ELF-1 (cell line): Measurements from ENCODE around the gene AGK.

ENCODE experiments used
- DNase-seq: peaks from one replicate; pipeline ENCODE4 v3.0.0-alpha.2; 2016; ENCODE audit warnings: low read depth, low spot score

Gene AGK

DNA sequence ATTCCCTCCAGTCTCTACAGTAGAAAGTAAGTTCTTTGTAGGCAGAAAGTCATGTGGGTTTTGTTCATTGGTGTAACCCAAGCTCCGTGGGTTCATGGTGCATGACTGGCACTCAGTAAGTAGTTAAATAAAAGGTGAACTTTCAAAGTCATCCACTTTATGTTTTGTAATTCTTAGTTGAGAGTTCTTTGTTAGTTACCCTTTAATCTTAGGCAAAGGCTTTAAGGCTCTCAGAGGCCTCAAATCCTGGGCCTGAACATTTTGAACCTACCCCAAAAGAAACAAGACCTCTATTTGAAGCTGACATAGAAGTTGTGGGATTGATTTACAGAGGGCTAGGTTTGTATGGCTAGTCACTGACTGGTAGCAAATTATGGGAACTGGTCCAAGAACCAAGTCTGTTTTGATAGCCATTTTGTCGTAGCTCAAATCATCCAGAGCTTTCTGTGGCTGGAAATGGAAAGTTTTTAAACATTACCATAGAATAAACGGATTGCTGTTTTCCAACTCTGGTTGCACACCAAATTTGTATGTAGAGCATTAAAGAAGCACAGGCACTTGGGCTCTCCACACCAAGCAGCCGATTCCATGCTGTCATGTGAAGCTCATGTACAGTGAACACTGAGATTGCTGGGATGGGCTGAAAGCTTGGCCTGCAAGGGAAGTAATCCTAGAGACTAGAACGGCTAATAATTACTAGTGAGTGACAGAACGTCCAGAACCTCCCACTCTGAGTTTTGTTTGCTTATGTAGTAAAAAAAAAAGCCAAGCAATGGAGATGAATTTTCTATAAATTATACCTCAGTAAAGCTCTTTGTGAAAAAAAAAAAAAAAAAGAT, 97.3 kb downstream of the AGK start:
- DNase-seq = no peak

DNA sequence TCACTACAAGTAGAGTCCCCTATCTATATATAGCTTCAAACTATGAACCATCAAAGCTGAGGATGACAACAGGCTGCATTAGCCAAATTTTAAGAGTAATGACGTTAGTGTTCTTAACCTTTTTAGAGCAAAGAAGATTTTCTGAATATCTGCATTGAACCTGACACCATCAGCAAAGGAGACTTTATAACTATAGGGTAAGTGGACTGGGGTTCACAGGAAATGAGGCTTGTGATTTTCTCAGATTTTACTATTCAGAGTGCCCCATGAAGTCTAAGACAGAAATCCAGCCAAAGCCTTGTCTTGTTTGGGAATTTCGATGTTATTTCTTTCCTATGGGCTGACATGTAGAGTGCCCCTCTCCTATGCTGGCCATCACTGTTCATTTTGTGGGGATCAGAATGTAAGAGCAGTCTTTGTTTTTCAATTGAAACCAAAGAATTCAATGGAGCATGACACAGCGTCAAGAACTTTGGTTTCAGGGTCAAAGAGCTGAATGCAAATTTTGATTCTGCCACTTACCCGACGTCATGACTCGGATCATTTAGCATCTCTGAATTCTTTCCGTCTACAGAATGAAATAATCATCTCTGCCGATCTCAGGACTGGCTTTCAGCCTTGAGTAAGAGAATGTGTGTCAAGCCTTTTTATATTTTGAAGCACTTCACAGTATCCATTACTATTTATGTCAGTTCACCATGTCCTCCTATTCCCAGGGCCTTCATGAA, 98.1 kb downstream of the AGK start:
- DNase-seq = no peak

DNA sequence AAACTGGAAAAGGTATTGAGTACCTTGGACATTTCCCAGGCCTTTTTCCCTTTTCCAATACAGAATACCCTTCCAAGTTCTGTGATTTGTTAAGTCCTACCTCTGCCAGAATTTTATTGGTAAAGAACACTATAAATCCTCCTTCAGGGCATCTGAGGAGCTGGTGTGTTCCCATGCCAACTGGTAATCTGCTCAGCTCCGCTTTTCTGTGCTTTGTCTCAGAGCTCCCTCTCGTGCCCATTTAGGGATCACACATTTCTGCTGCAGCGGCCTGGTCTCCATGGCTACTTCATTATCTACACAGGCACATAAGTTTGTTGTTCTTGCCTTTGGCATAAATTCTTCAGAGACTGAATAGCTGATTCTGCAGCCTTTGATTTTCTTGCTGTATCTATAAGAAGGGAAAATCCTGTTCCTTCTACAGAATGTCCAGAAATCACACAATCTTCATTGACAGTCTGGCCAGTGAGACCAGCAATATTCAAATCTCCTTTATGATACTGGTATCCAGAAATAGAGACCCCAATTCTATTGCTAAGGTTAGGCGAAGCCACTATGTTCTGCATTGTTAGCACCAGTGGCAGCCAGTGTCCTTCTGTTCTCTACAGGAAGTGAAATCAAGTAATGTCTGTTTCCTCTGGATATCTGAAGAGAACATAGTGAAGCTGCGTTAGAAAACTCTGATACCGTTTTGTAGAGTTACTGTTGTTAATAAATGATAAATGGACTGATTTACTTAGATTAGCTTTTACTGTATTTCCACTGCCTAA, 98.8 kb downstream of the AGK start:
- peak; percentile 77 for DNase-seq

DNA sequence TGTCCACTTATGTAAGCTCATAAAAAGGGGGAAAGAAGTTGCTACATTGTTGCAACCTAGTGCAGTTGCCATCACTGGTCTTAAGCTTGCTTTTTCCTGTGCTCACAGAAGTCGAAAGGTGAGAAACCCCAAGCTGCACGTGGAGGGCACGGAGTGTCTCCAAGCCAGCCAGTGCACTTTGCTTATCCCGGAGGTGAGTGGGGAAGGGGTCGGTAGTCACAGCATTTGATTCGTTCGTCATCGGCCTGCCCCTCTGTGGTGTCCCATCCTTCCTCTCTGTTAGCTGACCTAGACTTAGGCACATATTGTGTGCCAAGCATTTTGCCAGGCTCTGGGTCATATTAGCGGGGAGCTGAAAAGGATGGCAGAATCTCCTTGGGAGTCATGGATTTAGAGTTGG, 100.2 kb downstream of the AGK start:
- DNase-seq = no peak

DNA sequence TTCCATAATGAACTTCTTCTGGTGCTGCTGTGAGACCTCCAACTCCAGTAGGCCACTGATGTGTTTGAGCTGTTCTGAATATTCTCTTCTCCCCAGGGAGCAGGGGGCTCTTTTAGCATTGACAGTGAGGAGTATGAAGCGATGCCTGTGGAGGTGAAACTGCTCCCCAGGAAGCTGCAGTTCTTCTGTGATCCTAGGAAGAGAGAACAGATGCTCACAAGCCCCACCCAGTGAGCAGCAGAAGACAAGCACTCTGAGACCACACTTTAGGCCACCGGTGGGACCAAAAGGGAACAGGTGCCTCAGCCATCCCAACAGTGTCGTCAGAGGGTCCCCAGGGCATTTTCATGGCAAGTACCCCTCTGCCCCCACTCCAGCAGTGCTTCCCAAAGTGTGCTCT, 101.5 kb downstream of the AGK start:
- no peak for DNase-seq

DNA sequence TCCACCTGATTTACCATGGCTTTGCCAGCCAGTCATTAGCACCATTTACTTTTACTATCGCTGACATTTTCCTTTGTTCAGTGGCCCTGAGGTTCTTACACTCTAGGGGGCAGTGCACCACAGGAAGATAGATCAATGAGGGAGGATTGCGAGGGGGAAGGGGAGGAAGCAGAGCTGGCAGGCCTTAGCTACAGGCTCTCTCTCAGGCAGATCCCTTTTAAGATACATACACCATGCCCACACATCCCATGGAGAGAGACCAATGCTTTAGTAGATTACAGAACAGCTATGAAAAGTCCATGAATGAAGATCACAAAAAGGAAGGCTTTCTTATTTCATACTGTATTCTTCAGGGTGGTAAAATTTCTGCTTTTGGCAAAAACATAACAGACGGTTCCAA, 103.3 kb downstream of the AGK start:
- DNase-seq = peak; percentile 72

DNA sequence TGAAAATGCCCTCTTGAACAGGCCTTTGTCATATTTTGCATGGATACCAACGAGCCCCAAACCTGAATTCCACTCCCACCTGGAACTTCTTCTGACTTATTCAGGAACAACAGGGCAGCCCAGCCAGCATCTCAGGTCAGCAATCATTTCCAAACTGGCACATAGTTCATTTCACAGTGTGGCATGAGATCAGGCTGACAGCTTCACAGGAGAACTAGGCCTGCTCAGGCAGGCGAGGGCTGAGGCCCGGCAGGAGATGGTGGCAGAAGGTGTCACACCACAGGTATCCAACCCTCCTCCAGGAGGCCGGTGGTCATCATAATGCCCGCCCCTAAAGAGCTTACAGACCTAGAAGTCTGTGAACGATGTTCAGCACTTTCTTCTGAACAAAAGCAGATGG, 108.3 kb downstream of the AGK start:
- DNase-seq = no peak

DNA sequence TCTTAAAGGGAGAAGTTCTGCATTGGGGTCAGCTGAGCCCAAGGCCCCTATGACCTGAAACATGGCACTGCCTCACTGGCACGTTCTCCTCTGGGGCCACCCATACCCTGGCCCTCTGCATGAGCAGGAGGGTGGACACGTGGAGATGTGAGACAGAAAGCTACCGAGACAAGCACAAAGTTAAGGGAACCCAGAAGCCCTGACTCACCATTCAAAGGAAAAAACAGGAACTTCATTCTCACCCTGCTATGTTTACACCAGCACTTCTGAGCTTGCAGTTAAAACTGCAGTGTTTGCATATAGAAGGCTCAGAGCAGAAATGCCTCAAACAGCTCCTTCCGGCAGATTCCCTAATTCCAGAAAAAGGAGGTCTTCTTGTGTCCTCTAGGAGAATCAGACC, 109.0 kb downstream of the AGK start:
- no peak for DNase-seq

DNA sequence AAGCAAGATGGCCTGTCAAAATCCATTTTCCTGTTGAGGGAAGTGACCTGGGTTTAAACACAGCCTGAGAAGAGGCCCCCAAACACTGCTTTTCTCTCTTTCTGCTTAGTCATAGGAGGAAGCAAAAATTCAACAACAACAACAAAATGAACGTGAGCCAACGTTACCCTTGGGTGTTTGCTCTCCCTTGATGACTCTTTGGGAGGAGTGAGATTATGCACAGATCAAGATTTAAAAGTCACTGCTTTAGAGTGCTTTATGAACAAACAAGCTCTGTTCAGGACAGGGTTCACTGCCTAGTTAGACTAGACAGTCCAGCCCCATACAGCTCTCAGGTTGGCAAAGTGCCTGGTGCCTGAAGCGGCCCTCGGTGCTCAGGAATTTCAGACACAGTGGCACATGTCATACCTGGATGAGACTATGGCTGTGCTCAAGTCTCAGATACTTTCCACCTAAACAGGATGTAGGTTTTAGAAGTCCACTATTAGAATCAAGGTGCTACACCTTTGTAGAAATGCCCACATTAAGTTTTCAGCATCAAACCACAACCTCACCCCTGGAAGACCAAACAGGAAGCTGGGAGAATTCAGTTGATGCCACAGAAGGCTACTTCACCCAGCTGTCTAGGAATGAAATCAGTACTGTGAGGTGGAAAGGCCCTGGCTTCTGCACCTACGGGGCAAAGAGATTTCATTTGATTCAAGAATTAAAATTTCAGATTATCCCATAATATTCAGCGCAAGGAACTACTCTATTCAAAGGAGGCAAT, 112.1 kb downstream of the AGK start:
- no peak for DNase-seq

DNA sequence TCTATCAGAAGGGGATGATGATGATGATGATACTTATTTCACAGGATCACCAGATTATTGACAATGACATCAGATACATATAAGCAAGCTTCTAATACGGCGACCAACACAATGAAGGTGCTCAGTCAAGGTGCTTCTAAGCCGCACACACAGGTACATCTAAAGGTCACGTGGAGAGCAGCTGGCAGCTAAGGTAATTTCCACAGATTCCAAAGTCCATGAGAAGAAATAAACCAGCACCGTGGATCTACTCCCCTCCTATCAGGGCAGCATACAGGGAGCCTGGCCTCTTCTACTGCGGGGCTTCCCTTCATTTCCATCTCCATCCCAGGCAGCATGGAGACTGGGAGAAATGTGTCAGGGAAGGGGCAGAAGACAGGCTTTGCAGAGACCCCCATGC, 113.2 kb downstream of the AGK start:
- no peak for DNase-seq

DNA sequence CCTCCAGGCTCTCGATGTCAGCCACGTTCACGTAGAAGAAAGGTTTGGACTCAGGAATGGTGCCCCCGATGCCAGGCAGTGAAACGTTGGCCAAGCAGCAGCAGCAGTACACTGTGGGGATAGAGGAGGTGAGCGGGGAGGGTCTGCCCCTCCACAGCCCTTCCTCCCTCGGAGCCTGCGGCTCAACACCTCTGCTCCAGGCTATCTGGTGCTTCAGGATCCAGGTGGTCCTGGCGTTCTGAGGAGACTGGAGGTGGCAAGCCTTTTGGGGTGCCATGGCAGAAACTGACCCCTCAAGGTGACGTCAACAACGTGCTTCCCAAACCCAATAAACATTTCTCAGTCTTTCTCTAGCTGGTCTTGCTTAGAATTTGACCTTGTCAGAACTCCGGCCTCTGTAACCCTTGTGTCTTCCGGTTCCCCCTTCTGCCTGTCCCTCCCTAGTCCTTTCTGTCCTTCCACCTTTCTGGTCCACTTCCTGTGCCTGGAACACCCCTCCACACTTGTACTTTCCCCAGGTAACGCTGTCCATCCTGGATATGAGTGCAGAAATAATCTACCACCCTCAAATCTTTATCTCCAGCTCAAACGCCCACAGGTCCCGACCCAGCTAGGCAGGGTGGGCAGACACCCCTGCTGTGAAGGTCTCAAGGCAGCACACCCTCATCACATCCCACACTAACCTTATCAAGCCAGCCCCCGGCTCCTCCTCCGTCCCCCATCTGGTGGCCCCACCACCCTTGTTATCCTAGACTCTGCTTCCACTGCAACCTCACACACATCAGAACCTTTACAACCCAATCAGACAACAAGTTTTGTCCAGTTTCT, 114.2 kb downstream of the AGK start:
- no peak for DNase-seq

DNA sequence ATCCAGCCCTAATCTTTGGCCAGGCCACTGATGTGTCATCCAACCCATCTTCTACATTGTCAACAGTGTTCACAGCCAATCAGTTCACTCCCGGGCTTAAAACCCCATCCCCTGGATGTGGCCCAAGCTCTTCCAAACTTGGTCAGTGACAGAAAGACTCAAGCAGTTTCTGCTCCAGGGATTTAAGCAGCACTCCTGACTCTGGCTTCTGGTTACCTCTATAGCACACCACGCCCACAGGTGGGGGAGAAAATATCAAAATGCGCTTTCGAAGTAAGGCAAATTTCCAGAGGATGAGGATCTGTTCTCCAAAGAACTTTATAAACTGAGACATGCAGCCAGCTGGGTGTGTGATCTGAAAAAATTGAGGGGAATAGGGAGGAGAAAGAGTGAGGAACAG, 114.9 kb downstream of the AGK start:
- DNase-seq = no peak

DNA sequence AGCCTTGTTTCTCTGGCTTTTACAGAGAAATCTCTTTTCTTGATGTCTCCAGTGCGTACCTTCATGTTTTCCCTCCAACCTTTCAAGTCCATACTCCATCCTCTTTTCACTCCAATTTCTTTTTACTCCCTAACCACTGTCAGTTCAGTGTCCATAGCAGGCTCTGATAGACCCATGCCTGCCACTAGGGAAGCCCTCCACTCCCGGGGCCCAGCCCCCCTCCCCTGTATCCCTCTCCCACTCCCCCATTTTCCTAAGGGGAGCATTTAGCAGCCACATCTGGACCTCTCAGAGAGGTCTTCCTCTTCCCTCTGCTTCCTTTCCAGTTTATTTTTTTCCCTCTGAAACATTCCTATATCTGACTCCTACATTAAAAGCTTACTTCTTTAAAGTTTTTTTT, 117.6 kb downstream of the AGK start:
- DNase-seq = no peak

DNA sequence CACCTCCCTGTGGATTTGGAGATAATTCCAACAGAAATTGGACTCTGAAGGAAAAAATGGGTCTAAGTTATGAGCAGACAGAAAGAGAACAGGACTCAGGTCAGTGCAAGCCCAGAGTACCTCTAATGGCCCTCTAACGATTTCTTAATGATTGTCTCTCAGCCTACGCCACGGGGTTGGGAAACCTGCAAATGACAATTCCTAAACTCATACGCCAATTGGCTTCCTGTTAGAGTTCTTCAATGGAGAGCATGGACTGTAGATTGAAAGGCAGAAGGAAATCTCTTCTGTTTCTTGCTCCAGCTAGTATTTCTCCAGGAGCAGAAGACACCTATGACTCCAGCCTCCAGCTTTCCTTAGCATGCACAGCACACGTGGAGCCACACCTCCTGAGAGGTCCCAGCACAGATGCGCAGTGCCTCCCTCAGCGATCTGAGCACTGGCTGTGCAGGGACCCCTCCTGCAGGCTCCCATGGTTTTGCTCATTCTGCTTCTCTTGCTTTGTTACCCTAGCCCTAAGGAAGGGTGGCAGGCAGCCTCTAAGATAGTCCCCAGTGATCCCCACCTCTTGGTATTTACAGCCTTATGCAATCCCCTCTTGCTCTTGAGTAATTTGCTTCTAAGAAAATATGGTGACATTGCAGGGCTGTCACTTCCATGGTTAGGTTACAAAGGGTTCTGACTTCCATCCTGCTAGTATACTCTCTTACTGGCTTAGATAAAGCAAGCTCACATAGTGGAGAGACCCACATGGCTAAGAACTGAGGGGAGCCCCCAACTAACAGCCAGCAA, 120.7 kb downstream of the AGK start:
- no peak for DNase-seq

DNA sequence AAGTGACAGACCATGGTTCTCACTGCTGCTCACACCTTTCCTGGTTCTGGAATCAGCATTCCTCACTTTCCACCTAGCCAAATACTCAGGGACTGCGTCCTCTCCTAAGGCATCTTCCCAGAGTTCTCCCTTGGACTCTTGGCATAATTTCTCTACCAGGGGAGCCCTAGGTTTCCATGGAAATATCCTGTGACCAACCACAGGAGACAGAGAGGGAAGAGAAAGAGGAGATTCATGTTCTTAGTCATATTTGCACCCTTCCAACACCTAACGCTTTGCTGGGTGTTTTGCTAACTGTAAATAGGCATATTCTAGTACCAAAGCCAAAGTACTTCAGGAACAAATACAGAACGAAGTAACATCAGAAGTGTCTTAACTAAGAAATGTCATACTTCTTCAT, 122.1 kb downstream of the AGK start:
- no peak for DNase-seq

DNA sequence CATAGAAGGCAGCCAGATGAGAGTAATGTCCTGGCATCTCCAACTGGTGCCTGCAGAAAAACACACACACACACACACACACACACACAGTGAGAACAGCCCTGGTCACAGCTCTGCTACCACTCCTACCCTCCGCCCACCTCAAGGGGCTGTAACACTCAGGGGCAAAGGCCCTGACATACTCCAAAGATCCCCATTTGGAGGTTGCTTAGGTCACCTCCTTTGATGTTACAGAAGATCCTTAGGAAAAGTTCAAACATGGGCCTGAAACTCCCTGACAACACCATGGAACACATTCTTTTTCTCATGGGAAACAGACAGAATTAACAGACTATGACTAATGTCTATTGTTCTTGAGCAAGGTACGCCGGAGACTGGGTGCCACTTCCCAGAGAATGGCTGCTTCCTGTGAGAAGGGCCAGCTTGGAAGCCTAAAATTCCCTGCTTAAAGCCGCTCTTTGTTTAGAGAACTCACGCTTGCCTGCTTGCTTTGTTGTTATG, 123.0 kb downstream of the AGK start:
- peak; percentile 27 for DNase-seq

DNA sequence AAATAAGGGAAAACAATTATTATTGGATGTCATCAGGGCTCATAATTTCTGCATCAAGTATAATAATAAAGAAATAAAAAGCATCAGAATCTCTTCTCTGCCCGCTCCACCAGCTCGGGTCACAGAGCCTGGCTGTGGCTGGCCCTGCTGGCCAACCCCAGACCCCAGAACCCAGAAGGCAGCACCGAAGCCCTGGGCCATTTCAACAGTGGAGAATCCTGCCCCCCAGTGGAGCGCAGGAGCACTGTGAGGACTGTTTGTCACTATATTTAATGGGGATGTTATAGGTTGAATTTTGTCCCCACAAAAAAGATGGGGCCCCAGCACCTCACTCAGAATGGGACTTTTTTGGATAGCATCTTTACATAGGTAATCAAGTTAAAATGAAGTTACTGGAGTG, 123.5 kb downstream of the AGK start:
- peak; percentile 37 for DNase-seq

DNA sequence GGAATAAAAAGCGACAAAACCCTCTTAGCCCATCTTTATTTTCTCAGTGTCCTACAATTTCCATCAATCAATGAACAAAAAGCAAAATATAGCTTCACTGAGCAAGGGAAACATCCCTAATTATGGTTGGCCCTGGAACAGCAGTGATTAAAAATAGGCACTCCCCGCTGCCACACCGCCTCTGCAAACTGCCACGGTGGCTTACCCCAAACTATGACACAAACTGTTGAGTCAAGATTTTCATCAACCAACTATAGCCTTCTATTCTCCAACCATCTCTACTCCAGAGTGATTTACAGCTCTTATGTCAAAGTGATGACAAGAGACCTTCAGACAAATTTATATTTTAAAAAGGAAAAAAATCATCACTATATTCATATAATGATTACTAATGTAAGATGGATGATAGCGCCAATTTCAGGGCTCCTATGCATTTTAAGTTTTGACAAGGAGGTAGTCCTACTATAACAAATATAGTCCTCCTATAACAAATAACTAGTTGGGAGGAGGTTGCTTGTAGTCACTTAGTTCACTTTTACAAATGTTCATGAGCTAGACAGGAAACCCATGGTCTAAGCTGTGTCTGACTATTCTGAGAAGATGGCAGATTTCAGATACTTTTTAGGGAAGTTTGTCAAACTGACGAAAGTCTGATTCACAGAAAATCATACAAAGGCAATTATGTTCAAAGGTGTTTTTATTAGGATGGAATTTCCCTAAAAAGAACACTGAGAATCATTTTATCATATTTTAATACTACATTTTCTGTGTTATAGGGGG, 124.4 kb downstream of the AGK start:
- DNase-seq = no peak

DNA sequence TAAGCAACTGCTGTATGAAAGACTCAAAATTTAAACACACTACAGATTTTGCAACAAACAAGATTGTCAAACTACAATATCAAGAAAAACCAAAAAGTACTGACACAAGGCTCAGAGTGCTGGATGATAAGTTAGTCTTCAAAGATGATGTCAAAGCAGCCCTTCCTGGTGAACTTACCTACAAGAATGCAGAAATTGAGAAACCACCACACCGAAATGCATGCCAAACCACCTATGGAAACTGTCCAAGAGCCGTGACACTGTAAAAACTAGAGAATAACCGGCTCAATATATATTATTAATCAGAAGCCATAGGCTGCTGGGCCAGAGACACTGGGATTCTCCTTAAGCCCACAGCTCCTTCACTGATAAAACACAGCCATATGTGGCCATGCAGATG, 125.4 kb downstream of the AGK start:
- no peak for DNase-seq
